DMS53 (cell line): ENCODE data around the gene C16orf86.
"Not testable (repeated sequence)": the region's sequence is repeated elsewhere in the genome, so short reads cannot be mapped to it uniquely, and the experiment has no call there.

Source experiments
- DNase-seq: peaks from one replicate; lab custom pipeline; 2025; lab: John Stamatoyannopoulos, UW

The C16orf86 gene

DNA sequence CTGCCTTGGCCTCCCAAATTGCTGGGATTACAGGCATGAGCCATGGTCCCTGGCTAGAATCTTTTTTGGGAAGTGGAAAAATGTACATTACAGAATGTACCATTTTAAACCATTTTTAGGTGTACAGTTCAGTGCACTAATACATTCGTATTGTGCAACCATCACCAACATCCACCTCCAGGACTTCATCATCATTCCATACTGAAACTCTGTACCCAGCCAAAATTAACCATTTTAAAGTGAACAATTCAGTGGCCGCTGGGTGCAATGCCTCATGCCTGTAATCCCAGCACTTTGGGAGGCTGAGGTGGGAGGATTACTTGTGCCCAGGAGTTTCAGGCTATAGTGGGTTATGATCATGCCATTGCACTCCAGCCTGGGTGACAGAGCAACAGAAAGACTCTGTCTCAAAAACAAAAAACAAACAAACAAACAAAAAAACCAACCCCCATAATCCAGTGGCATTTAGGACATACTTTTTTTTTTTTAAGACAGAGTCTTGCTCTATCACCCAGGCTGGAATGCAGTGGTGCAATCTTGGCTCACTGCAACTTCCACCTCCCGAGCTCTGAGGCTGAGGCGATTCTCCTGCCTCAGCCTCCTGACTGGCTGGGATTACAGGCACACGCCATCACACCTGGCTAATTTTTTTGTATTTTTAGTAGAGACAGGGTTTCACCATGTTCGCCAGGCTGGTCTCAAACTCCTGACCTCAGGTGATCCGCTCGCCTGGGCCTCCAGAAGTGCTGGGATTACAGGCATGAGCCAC lies 27.1 kb downstream of the C16orf86 start:
- not testable (repeated sequence) for DNase-seq

GRCh38 chr16:67694611-67695010 lies 28.0 kb downstream of the C16orf86 start:
- DNase-seq: no peak

GRCh38 chr16:67697422-67698185 lies 31.0 kb downstream of the C16orf86 start:
- DNase-seq: no peak

GRCh38 chr16:67699265-67699664 lies 32.7 kb downstream of the C16orf86 start:
- no peak for DNase-seq

- no peak for DNase-seq
These were observed 34.8 kb downstream of the C16orf86 start for GRCh38 chr16:67701420-67701819.

- DNase-seq: no peak
These were observed 35.5 kb downstream of the C16orf86 start for GRCh38 chr16:67702130-67702529.

DNA sequence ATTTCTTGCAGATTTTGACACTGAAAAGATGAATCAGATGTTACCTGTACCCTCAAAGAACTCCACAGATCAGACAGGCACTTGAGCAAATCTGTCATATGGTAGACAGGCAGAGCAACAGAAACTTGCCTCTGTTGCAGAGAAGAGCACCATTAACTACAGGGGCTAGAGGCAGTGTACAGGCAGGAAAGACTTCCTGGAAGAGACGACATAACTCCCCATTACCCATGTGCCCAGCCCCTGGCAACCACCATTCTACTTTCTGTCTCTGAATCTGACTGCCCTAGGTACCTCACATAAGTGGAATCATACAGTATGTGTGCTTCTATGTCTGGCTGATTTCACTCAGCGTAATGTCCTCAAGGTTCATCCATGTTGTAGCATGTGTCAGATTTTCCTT lies 37.0 kb downstream of the C16orf86 start:
- no peak for DNase-seq

- DNase-seq: no peak
These were observed 37.5 kb downstream of the C16orf86 start for GRCh38 chr16:67704110-67704509.

GRCh38 chr16:67707210-67707609 lies 40.6 kb downstream of the C16orf86 start:
- DNase-seq: no peak

DNA sequence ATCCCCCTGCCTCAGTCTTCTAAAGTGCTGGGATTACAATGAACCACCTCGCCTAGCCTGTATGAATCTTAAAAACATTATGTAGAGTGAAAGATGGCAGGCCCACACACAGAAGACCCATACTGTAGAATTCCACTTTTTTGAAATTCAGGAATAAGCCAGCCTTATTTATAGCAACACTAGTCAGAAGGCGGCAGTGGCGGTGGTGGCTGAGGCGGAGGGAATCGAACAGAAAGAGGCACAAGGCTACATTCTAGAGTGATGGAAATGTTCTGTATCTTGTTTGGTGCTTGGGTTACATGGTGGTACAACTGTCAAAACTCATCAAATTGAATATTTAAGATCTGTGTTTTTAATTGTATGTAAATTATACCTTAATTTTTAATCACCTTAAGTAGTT lies 41.2 kb downstream of the C16orf86 start:
- no peak for DNase-seq

DNA sequence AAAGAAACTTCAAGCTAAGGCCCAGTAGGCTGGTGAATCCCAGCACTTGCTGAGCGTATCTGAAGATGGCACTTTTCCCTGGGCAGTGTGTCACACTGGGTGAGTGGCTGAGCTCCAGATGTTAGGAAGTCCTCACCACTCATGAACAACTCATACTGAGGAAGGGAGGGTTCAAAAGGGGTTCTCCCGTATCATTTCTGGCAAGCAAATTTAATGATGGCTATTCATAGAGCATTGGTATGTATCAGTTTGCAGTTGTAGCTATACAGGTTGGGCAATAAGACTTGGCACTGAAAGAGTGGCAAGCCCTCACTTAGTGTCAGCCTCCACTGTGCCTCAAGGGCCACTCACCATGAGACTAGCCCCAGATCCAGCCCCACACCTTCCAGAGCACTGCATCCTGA lies 41.8 kb downstream of the C16orf86 start:
- no peak for DNase-seq

GRCh38 chr16:67709050-67709449 lies 42.4 kb downstream of the C16orf86 start:
- no peak for DNase-seq

GRCh38 chr16:67710607-67711006 lies 44.0 kb downstream of the C16orf86 start:
- no peak for DNase-seq

DNA sequence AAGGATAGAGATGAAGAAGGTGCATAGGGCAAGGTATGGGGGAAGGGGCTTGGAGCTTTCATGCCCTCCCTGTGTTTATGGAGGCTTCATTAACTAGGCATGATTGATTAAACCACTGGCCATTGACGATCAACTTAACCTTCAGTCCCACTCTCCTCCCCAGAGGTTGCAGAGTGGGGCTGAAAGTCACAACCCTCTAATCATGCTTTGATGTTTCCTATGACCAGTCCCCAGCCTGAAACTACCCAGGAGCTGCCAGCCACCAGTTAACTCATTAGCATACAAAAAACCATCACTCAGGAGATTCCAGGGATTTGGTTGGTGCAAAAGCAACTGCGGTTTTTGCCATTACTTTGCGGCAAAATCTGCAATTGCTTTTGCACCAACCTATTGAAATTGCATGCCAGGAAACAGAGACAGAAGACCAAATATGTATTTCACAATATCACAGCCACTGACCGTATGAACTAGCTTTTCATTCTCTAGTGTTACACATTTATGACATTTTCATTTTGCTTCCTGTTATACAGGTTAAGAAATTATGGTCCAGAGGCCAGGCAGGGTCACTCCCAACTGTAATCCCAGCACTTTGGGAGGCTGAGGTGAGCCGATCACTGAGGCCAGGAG lies 47.1 kb downstream of the C16orf86 start:
- DNase-seq: no peak

DNA sequence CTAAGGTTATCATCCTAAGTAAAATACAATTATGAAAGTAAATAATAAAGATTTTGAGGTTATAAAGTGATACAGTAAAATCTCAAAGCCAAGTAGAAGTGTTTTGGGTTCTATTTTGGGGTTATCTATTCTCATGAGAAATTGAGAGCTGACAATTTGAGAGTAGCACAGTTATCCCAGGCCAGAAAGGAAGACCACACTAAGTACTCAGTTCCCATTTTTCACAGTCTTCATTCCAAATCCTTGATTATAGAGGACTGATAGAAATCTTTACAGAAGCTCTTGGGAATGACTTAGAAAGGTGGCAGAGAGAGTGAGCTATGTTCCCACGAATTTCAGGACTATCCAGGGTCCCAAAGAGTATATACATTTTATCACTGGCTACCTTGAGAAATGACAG lies 47.9 kb downstream of the C16orf86 start:
- no peak for DNase-seq

- peak; percentile 7 for DNase-seq
These were observed 49.5 kb downstream of the C16orf86 start for GRCh38 chr16:67716097-67716496.
